HUES48 (cell line): ENCODE results near the gene ST3GAL5.
"Not testable (repeated sequence)": the region's sequence is repeated elsewhere in the genome, so short reads cannot be mapped to it uniquely, and the experiment has no call there.

Experiments used
- H3K27ac ChIP-seq: one replicate; pipeline ENCODE4 v1.7.0; 2013; ENCODE audit warnings: low read depth, low read length, inconsistent platforms
- H3K27me3 ChIP-seq: 2 replicates; pipeline ENCODE4 v1.6.1; 2013; ENCODE audit warnings: mild to moderate bottlenecking, low read length; ENCODE audit not compliant: control insufficient read depth, insufficient read depth
- H3K36me3 ChIP-seq: 2 replicates; pipeline ENCODE4 v1.6.1; 2013; ENCODE audit warnings: low read length; ENCODE audit not compliant: control insufficient read depth, insufficient read depth
- H3K4me1 ChIP-seq: 2 replicates; pipeline ENCODE4 v1.6.1; 2013; ENCODE audit warnings: mild to moderate bottlenecking, low read length; ENCODE audit not compliant: control insufficient read depth, insufficient read depth
- H3K4me3 ChIP-seq: 2 replicates; pipeline ENCODE4 v1.5.1; 2013; ENCODE audit warnings: mild to moderate bottlenecking, low read depth, low read length
- H3K9ac ChIP-seq: 2 replicates; pipeline ENCODE4 v1.6.1; 2013; ENCODE audit warnings: mild to moderate bottlenecking, low read depth, low read length, moderate library complexity
- H3K9me3 ChIP-seq: 2 replicates; pipeline ENCODE4 v1.6.1; 2013; ENCODE audit warnings: low read length; ENCODE audit not compliant: control insufficient read depth, insufficient read depth

ST3GAL5 gene

GRCh38 chr2:85890522-85891176, 1.9 kb upstream of the ST3GAL5 start:
- Histone ChIP-seq H3K4me3 (no peak overlapping the region), H3K27me3 (peaks cover 28% of the 10 kb centered on the region), H3K9ac (no peak overlapping the region), H3K27ac (no peak overlapping the region), H3K36me3 (no peaks in the 10 kb centered on the region), H3K9me3 (no peaks in the 10 kb centered on the region), H3K4me1 (0 out of 2 replicates have a peak, but pooled peaks cover 3% of the 10 kb centered on the region)

- Histone ChIP-seq H3K4me1 (0 out of 2 replicates have a peak, but pooled peaks cover 3% of the 10 kb centered on the region), H3K4me3 (peak overlapping the region; percentile 91), H3K9ac (no peak overlapping the region), H3K27me3 (peaks cover 28% of the 10 kb centered on the region), H3K27ac (no peak overlapping the region), H3K36me3 (no peaks in the 10 kb centered on the region), H3K9me3 (no peaks in the 10 kb centered on the region)
Observed at GRCh38 chr2:85889627-85890281, 964 bp upstream of the ST3GAL5 start.

- H3K4me1 ChIP-seq = 0 out of 2 replicates have a peak, but pooled peaks cover 3% of the 10 kb centered on the region
- peaks cover 28% of the 10 kb centered on the region for H3K27me3 ChIP-seq
- H3K36me3 ChIP-seq = no peaks in the 10 kb centered on the region
- H3K9ac ChIP-seq = peak overlapping the region; percentile 48; the same call in 1 of the 2 replicates
- H3K4me3 ChIP-seq = peak overlapping the region; percentile 91
- no peaks in the 10 kb centered on the region for H3K9me3 ChIP-seq
- H3K27ac ChIP-seq = no peak overlapping the region
Observed at GRCh38 chr2:85888020-85888683, 638 bp downstream of the ST3GAL5 start.

- Histone ChIP-seq H3K27ac (no peak overlapping the region), H3K27me3 (peaks cover 28% of the 10 kb centered on the region), H3K36me3 (no peaks in the 10 kb centered on the region), H3K4me1 (0 out of 2 replicates have a peak, but pooled peaks cover 3% of the 10 kb centered on the region), H3K4me3 (peak overlapping the region; percentile 91), H3K9ac (no peak overlapping the region), H3K9me3 (no peaks in the 10 kb centered on the region)
Observed at GRCh38 chr2:85887566-85888019, 1.2 kb downstream of the ST3GAL5 start.

GRCh38 chr2:85886590-85886989, 2.2 kb downstream of the ST3GAL5 start:
- Histone ChIP-seq H3K4me3 (no peak overlapping the region), H3K27me3 (peaks cover 28% of the 10 kb centered on the region), H3K36me3 (no peaks in the 10 kb centered on the region), H3K9ac (no peak overlapping the region), H3K9me3 (peaks cover 2% of the 10 kb centered on the region; the same call in 1 of the 2 replicates), H3K4me1 (0 out of 2 replicates have a peak, but pooled peaks cover 3% of the 10 kb centered on the region), H3K27ac (no peak overlapping the region)

GRCh38 chr2:85886141-85886540, 2.6 kb downstream of the ST3GAL5 start:
- H3K36me3 ChIP-seq = no peaks in the 10 kb centered on the region
- no peak overlapping the region for H3K9ac ChIP-seq
- H3K4me3 ChIP-seq = no peak overlapping the region
- H3K4me1 ChIP-seq = 0 out of 2 replicates have a peak, but pooled peaks cover 3% of the 10 kb centered on the region
- no peak overlapping the region for H3K27ac ChIP-seq
- peaks cover 2% of the 10 kb centered on the region; the same call in 1 of the 2 replicates for H3K9me3 ChIP-seq
- peaks cover 28% of the 10 kb centered on the region for H3K27me3 ChIP-seq

GRCh38 chr2:85881781-85882180, 7.0 kb downstream of the ST3GAL5 start:
- H3K4me1 ChIP-seq = not testable (repeated sequence)

GRCh38 chr2:85880716-85881328, 8.0 kb downstream of the ST3GAL5 start:
- H3K27me3 ChIP-seq, H3K4me1 ChIP-seq, H3K4me3 ChIP-seq, H3K27ac ChIP-seq, H3K9me3 ChIP-seq, H3K36me3 ChIP-seq, H3K9ac ChIP-seq: not testable (repeated sequence)

More at GRCh38 chr2:85881781-85882180, 7.0 kb downstream of the ST3GAL5 start:
- H3K9ac ChIP-seq, H3K9me3 ChIP-seq, H3K4me3 ChIP-seq, H3K27ac ChIP-seq, H3K27me3 ChIP-seq, H3K36me3 ChIP-seq: not testable (repeated sequence)

- no peak overlapping the region for H3K9ac ChIP-seq
- no peak overlapping the region for H3K4me3 ChIP-seq
- H3K36me3 ChIP-seq = no peaks in the 10 kb centered on the region
- peaks cover 2% of the 10 kb centered on the region; the same call in 1 of the 2 replicates for H3K9me3 ChIP-seq
- no peak overlapping the region for H3K27ac ChIP-seq
- no peaks in the 10 kb centered on the region for H3K27me3 ChIP-seq
- H3K4me1 ChIP-seq = peaks cover 11% of the 10 kb centered on the region; the same call in 1 of the 2 replicates
Observed at GRCh38 chr2:85878719-85879370, 9.9 kb downstream of the ST3GAL5 start.

- Histone ChIP-seq H3K9me3 (no peaks in the 10 kb centered on the region), H3K4me1 (peaks cover 11% of the 10 kb centered on the region; the same call in 1 of the 2 replicates), H3K27me3 (no peaks in the 10 kb centered on the region), H3K27ac (no peak overlapping the region), H3K9ac (no peak overlapping the region), H3K4me3 (no peak overlapping the region), H3K36me3 (no peaks in the 10 kb centered on the region)
Observed at GRCh38 chr2:85875350-85876050, 13.3 kb downstream of the ST3GAL5 start.
